GM19239 (cell line): ENCODE data around the gene AKR1C1.
"Not testable (repeated sequence)": the region's sequence is repeated elsewhere in the genome, so short reads cannot be mapped to it uniquely, and the experiment has no call there.

Experiments used
- DNase-seq: peaks from one replicate; pipeline ENCODE4 v3.0.0; 2011; ENCODE audit warnings: low spot score; ENCODE audit not compliant: insufficient read length
- FAIRE-seq: peaks from 2 replicates; lab custom pipeline; 2011; peaks lifted over from hg19 to GRCh38; lab: Jason Lieb, UNC

Gene AKR1C1

DNA sequence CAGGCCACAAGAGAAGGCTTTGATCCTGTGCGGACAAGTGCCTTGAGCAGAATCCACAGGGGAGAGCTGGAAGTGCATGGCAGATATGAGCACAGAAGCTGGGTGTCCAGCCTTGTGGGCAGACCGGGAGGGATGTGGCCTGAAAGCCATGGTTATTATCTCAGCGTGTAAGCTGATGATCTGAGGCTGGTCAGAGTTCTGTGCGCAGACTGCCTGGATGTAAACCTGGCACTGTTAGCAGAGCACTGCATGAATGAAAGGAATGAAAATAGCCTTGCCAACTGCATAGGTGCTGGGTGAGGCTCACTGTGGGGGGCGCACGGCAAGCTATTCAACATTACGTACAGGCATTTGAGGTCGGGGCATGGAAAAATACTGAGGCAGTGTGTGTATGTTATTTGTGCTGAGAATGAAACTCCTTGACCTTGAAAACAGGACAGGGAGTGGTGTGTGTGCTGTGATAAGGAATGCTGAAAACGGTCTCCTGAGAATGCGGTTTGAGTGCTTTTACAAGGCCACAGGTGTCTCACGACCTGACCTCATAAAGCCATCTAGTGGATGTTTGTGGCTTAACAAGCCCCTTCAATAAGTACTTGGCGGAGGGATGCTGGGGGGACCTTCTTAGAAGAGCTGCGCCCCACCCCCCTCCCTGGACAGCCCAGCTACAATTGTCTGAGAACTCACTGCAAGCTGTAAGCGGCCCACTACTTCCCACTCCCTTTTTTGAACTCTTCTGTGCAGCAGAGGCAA is 18.7 kb downstream of the AKR1C1 start:
- no peak for FAIRE-seq
- no peak for DNase-seq

- FAIRE-seq: no peak
- DNase-seq: no peak
Measured at GRCh38 chr10:4982764-4983226, 19.6 kb downstream of the AKR1C1 start.

- no peak for FAIRE-seq
- DNase-seq: no peak
Measured at GRCh38 chr10:4983615-4984216, 20.5 kb downstream of the AKR1C1 start.

DNA sequence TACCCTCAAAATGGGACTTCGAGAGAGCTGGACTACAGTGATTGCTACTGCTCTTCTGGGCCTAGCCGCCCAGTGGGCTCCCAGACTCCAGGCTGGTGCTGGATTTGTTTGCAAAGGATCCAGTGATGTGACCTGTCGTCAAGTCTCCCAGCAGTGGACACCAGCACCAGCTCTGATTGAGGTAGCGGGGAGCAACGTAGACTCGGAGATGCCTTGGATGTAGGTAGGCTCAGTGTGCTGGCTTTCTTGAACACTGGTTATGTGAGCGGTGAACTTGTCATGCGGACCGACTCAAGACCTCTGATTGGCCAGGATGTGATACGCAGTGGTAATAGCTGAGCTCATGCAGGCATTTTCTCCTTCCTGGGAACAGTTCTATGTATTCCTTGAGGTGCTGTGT is 21.0 kb downstream of the AKR1C1 start:
- no peak for DNase-seq
- no peak for FAIRE-seq

DNA sequence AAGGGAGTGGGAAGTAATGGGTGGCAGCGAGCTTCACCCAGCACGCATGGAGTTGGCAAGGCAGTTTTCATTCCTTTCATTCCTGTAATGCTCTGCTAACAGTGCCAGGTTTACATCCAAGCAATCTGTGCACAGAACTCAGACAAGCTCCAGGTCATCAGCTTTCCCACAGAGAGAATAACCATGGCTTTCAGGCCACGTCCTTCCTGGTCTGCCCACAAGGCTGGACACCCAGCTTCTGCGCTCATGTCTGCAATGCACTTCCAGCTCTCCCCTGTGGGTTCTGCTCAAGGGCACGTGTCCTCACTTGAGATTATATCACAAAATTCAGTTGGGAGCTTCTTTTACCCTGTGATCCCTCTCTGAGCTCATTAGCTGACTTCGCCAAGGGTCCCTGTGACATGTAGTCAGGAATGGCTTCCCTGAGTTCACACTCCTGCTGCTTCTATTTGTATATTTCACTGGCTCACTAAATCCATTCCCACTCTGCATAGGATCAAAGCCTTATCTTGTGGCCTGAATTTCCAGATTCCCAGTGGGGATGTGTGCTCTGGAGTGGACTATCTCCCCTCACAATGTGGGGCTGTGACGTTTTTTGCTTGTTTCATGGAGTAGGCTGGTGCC is 21.9 kb downstream of the AKR1C1 start:
- FAIRE-seq: no peak
- no peak for DNase-seq

DNA sequence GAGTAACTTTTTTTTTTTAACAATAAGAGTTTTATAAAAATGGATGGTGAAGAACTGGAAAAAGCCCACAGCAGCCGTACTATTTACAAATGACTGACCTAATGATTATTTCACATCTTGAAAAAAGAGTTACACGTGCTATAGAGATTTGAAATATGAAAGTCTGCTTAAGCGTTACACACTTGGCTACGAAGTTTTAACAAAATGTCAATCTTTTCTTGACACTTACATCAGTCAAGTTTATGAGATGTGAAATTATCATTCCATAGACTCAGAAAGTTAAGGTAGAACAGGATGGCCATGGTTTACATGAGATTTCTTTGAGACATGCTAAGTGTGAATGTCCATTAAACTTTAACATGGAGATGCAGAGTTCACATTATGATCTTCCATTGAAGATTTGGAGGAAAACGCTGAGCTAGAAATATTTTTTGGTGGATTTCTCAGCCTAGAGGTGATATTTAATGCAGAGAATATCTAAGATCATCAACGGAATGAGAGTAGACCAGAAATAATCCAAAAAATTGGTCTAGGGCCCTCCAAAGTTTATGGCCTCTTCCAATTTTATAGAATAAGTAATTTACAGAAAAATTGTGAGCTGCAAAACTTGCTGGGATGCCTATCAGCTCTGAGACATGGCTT is 24.9 kb downstream of the AKR1C1 start:
- not testable (repeated sequence) for FAIRE-seq, DNase-seq

DNA sequence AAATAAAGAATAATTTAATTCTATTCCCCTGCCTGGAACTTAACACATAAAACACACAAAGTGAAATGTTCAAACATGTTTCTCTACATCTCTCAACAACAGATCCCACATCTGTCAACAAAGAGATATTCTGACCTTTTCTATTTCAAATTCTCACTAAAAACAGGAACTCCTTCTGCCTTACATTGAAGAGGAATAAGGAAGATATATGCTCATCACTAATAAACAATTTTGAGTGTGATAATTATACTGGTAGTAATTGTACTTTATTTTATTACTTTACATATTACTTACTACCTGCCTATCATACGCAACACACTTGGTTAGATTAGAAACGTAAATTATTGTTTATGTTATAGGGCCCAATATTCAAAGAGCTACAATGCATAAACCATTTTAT is 27.0 kb downstream of the AKR1C1 start:
- DNase-seq: no peak
- no peak for FAIRE-seq

GRCh38 chr10:4991463-4991862 is 28.2 kb downstream of the AKR1C1 start:
- FAIRE-seq, DNase-seq: not testable (repeated sequence)

- not testable (repeated sequence) for DNase-seq, FAIRE-seq
Measured at GRCh38 chr10:4992564-4992963, 29.3 kb downstream of the AKR1C1 start.

DNA sequence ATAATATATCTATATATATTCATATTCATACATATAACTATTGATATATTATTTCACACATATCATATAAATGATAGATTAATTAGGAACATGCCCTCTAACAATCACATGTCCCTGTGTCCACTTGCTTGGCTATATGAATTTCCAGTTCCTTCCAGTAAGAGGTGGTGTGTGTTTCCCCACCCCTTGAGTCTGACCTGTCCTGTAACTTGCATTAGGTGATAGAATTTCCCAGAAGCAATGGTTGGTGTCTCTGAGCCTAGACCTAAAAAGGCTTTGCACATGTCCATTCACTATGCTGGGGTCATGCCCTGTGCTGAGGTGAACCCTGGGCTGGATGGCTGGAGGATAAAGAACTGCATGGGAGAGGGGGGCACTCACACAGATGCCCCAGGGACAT is 31.0 kb downstream of the AKR1C1 start:
- not testable (repeated sequence) for FAIRE-seq, DNase-seq

DNA sequence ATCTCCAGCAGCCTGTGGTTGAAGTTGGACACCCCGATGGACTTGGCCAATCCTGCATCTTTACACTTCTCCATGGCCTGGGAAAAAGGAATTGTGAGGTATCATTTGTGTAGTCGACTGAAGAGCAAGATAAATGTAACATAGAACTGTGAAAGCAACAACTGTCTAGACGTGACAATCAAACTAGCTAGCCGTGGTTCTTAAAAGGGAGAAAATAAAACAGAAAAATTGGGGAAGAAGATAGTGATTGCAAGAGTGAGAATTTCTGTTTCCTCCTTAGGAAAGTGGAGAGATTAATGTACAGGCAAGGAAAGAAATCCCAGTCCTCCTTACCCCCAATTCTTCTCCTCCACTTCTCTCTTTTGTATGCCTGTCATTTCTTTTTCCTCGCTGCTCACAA is 35.5 kb downstream of the AKR1C1 start:
- no peak for DNase-seq
- FAIRE-seq: no peak

GRCh38 chr10:5002013-5002727 is 39.0 kb downstream of the AKR1C1 start:
- DNase-seq: no peak
- FAIRE-seq: no peak

DNA sequence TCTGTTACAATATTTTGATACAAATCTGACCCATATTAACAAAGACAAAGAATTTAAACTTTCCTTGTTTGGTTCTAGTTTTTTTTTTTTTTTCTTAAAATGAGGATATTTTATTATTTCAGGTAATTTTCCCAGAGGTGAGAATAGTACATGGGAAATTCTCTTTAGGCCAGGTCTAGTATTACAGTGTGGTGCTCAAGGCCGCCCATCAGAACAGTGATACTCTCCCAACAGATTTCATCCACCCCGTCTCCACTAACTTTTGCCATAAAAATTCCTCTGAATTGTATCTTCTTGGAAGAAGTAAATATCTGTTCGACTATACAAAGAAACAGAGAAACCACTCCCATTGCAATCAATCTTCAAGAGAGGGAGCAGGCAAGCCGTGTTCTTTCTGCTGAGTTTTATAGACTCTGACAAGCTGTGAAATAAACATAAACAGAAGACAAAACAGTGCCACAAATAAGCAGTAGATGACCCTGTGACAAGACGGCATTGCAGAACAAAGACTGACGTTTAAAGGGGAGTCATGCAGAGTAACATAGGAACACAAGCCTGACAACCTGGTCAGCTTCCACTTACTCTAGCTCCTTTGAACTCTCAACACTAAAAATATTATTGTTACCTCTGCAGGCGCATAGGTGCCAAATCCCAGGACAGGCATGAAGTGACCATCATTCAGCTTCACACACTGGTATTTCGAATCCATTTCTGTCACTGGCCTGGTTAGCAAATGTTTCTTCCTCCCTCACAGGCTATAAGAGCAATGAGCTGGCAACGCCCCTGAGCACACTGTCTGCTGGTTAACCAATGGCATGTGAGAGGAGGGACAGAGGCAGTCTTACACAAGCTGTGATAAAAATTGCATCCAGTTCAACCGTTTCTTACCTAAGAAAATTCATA is 40.2 kb downstream of the AKR1C1 start, which contains the start of gene AKR1C2:
Gene AKR1C2, minus strand, starts transcription at position 731 of the 903 bp plus-strand sequence. Its CDS starts 22 bp downstream, at position 709.
- FAIRE-seq, DNase-seq: not testable (repeated sequence)

- FAIRE-seq, DNase-seq: not testable (repeated sequence)
Measured at GRCh38 chr10:5004030-5004385, 40.8 kb downstream of the AKR1C1 start.

DNA sequence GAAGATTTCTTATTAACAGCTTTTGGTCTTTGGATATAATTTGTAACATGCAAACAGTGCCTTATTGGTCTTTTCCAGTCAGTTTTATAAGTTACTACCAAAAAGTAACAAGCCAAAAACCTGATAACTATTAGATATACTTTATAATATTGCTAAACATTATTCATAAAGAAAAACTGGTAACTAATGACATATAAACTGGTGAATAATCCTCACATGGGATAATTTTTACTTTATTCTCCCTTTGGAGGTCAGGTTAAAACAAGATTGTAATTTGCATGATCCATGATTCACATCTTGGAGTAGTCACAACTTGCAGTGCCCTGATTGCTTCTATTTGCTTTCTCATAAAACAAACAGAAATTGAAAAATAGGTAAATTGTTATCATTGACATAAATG is 41.3 kb downstream of the AKR1C1 start:
- not testable (repeated sequence) for DNase-seq, FAIRE-seq

DNA sequence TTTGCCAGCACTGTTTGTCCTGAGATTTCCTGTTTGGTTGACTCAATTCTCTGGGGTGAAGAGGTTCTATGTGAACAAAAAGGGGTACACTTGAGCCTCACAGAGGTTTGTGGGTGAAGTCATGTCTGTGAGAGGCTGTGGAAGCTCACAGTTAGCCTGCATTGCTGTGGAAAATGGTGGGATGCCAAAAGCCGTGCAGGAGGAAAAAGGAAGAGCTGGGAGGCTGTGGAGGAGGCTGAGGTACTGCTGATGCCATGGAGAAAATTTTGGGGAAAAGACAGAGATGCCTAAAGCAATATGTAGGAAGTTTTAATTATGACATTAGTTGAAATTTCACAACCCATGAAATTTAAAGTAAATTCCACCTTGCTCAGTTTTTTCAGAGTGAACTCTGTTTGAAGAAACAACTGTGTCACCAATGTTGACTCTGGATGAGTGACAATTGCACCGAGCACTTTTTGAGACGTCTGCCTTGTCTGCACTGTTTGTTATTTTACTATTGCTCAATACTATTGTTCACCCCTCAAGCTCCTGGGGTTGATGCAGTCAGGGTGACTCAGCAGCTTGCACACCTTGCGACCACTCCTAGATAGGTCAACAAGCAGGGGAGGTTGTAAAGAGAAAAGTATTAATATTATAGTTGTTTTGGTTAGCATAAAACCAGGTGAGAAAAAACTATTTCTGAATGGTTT is 45.8 kb downstream of the AKR1C1 start:
- FAIRE-seq, DNase-seq: not testable (repeated sequence)

- not testable (repeated sequence) for DNase-seq, FAIRE-seq
Measured at GRCh38 chr10:5010043-5010442, 46.8 kb downstream of the AKR1C1 start.

DNA sequence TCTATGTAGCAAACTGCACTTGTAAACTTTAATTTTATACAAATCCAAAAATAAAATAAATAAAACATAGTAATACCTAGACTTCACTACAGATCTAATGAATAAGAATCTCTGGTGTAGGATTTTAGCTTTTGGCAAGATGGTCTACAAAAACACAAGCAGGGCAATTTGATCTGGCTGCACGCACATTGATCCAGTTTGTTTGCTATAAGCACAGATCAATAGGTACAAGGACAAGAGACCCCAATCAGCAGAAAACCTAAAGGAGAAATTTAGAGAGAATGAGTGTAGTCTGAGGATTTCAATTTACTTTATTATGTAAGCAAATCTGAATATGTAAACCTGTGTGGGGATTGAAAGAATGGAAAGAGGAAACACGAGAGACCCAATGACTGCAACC is 48.2 kb downstream of the AKR1C1 start:
- not testable (repeated sequence) for FAIRE-seq, DNase-seq
